Measurements from ENCODE around the gene FFAR1. TPM values are rescaled to one million over a fixed set of nuclear protein-coding genes. Genes with fewer than 3 reads are reported as not detected.

FFAR1 gene
- total RNA-seq, 5 donors from 2014 or later (not counting 1 experiment from before 2014, with no cell fraction given): 0.21 to 0.35 TPM; not detected in 3

DNA sequence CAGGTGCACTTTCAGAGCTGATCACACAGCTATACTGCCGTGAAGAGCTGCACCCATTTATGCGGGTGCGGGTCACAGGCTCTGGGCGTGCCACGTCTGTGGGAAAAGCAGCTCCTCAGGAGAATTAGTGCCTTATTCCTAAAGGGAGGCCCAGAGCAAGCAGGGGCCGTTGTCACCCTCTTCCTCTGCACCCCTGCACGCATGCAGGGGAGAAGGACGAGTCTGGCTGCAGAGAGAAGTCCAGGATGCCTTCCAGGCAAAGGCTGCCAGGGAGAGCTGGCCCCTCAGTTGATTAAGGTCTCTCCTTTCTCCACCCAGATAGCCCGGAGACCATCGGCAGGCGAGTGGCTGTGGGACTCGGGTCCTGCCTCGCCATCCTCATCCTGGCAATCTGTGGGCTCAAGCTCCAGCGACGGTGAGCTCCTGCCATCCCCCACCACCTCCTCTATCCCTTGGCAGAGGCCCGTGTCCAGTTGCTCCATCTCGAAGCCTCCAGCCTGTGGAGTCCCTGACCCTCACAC, 3.1 kb upstream of the FFAR1 start:
- H3K36me3 ChIP-seq (ENCODE audit: control insufficient read depth in 2 of 2, extremely low read depth in 1 of 2, insufficient read depth in 1 of 2, low read length in 1 of 2): no peaks in the 10 kb centered on the region

DNA sequence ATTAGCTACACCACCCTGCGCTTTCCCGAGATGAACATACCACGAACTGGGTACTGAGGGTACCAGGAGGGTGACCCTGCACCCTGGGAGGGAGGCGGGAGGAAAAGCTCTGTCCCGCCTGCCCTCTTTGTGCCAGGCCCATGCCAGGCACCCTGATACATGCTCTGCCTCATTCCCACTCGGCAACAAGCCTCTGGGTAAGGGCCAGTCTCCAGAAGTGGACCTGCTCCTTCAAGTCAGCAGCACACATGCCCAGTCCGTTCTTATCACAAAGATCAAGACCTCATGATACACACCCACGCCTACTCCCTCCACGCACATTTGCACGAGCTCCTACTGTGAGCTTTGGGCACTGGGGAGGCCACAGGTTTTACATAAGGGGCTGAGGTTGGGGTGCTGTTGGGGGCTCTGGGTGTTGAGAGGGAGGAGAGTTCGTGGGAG, 2.0 kb upstream of the FFAR1 start:
- H3K27me3 Mint-ChIP-seq: peaks cover 0 to 8% of the 10 kb centered on the region in 2 donors
- peaks cover 0 to 43% of the 10 kb centered on the region in 2 experiments for H3K27me3 ChIP-seq (replicated peaks in 1 of 2; ENCODE audit: control insufficient read depth in 2 of 2, extremely low read depth in 1 of 2, insufficient read depth in 2 of 2, low read length in 1 of 2)
- H3K4me1 Mint-ChIP-seq: peaks cover 23 to 35% (median 26%) of the 10 kb centered on the region in 3 donors
- H3K9me3 Mint-ChIP-seq: no peaks in the 10 kb centered on the region
- 79% methylated on average over 7 of the region's 11 CpGs for WGBS (ENCODE audit: insufficient coverage)
- no peak overlapping the region for H3K27ac Mint-ChIP-seq
- DNase-seq (no peak), ATAC-seq (replicated peaks in 1 of 4) (no peak)
- no peak overlapping the region for H3K4me3 ChIP-seq (ENCODE audit: control insufficient read depth in 1 of 2, extremely low read depth in 1 of 2, low read length in 1 of 2)
- peaks cover 11 to 28% of the 10 kb centered on the region in 2 experiments for H3K4me1 ChIP-seq (ENCODE audit: control insufficient read depth in 1 of 2, extremely low read depth in 1 of 2, insufficient read depth in 2 of 2, low read length in 2 of 2)
- H3K9me3 ChIP-seq: no peaks in the 10 kb centered on the region
- no peaks in the 10 kb centered on the region for H3K36me3 ChIP-seq (ENCODE audit: control insufficient read depth in 2 of 2, extremely low read depth in 1 of 2, insufficient read depth in 1 of 2, low read length in 1 of 2)
- ChIA-PET CTCF (interaction anchor here in 1 of 2 donors (0.5 kb wide), 1 partner anchor 9 kb away, joined by 4 read pairs; no protein-coding TSS in a partner anchor), POLR2A (no interaction called here)
- peak overlapping the region in 1 of 3 donors; percentile 74 for H3K4me3 Mint-ChIP-seq
- no peaks in the 10 kb centered on the region for H3K36me3 Mint-ChIP-seq
- H3K27ac ChIP-seq (ENCODE audit: low read length): no peak overlapping the region

More for the DNA sequence above, 3.1 kb upstream of the FFAR1 start:
- DNase-seq (no peak), ATAC-seq (replicated peaks in 1 of 4) (no peak)
- H3K9me3 Mint-ChIP-seq: no peaks in the 10 kb centered on the region
- Histone ChIP-seq H3K4me1 (ENCODE audit: control insufficient read depth in 1 of 2, extremely low read depth in 1 of 2, insufficient read depth in 2 of 2, low read length in 2 of 2) (peaks cover 11 to 28% of the 10 kb centered on the region in 2 experiments), H3K27me3 (replicated peaks in 1 of 2; ENCODE audit: control insufficient read depth in 2 of 2, extremely low read depth in 1 of 2, insufficient read depth in 2 of 2, low read length in 1 of 2) (peaks cover 0 to 41% of the 10 kb centered on the region in 2 experiments), H3K4me3 (ENCODE audit: control insufficient read depth in 1 of 2, extremely low read depth in 1 of 2, low read length in 1 of 2) (no peak overlapping the region), H3K9me3 (no peaks in the 10 kb centered on the region), H3K27ac (ENCODE audit: low read length) (no peak overlapping the region)
- WGBS (ENCODE audit: insufficient coverage): 83% methylated on average over 15 of the region's 17 CpGs
- H3K27me3 Mint-ChIP-seq: peaks cover 0 to 8% of the 10 kb centered on the region in 2 donors
- peaks cover 23 to 33% (median 26%) of the 10 kb centered on the region in 3 donors for H3K4me1 Mint-ChIP-seq
- no peaks in the 10 kb centered on the region for H3K36me3 Mint-ChIP-seq
- peak overlapping the region in 1 of 3 donors; percentile 3 for H3K4me3 Mint-ChIP-seq
- no peak overlapping the region for H3K27ac Mint-ChIP-seq
- POLR2A ChIA-PET: interaction anchor here in 1 of 2 donors (0.7 kb wide), 1 partner anchor 117 kb away, joined by 3 read pairs; no protein-coding TSS in a partner anchor
- CTCF ChIA-PET: interaction anchor here in 1 of 2 donors (0.6 kb wide), 1 partner anchor 93 kb away, joined by 3 read pairs; no protein-coding TSS in a partner anchor

DNA sequence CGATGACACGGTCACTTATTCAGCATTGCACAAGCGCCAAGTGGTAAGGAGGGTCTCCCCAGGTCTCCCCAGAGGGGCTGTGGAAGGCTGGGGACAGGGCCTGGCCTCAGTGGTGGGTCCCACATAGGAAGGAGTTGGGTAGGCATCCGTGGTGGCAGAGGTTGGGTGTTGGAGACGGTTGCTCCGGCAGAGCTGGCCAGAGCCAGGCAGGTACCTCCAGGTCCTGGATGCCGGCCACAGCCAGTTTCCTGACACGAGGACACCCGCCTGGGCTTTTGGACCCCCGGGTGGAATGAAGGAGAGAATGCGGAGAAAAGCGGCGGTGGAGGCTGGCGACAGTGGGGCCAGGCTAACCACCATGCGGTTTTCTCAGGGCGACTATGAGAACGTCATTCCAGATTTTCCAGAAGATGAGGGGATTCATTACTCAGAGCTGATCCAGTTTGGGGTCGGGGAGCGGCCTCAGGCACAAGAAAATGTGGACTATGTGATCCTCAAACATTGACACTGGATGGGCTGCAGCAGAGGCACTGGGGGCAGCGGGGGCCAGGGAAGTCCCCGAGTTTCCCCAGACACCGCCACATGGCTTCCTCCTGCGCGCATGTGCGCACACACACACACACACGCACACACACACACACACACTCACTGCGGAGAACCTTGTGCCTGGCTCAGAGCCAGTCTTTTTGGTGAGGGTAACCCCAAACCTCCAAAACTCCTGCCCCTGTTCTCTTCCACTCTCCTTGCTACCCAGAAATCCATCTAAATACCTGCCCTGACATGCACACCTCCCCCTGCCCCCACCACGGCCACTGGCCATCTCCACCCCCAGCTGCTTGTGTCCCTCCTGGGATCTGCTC, 1.3 kb upstream of the FFAR1 start:
- no peaks in the 10 kb centered on the region for H3K36me3 Mint-ChIP-seq
- ATAC-seq (replicated peaks in 1 of 4) (peak; percentile 64 to 79 (median 68)), DNase-seq (peak; percentile 29 to 86 (median 71))
- ChIA-PET CTCF (interaction anchor here in 1 of 2 donors (0.5 kb wide), 1 partner anchor 8 kb away, joined by 4 read pairs; no protein-coding TSS in a partner anchor), POLR2A (interaction anchor here in 1 of 2 donors (0.7 kb wide), 1 partner anchor 193 kb away, joined by 3 read pairs; no protein-coding TSS in a partner anchor)
- H3K27me3 Mint-ChIP-seq: peaks cover 0 to 8% of the 10 kb centered on the region in 2 donors
- H3K9me3 Mint-ChIP-seq: no peaks in the 10 kb centered on the region
- Histone ChIP-seq H3K36me3 (ENCODE audit: control insufficient read depth in 2 of 2, extremely low read depth in 1 of 2, insufficient read depth in 1 of 2, low read length in 1 of 2) (no peaks in the 10 kb centered on the region), H3K27ac (ENCODE audit: low read length) (no peak overlapping the region), H3K4me3 (ENCODE audit: control insufficient read depth in 1 of 2, extremely low read depth in 1 of 2, low read length in 1 of 2) (peak overlapping the region in 1 of 2 donors; percentile 2), H3K4me1 (ENCODE audit: control insufficient read depth in 1 of 2, extremely low read depth in 1 of 2, insufficient read depth in 2 of 2, low read length in 2 of 2) (peaks cover 11 to 28% of the 10 kb centered on the region in 2 experiments), H3K9me3 (no peaks in the 10 kb centered on the region), H3K27me3 (replicated peaks in 1 of 2; ENCODE audit: control insufficient read depth in 2 of 2, extremely low read depth in 1 of 2, insufficient read depth in 2 of 2, low read length in 1 of 2) (peaks cover 0 to 43% of the 10 kb centered on the region in 2 experiments)
- H3K27ac Mint-ChIP-seq: peak overlapping the region; percentile 53 to 75
- H3K4me3 Mint-ChIP-seq: peak overlapping the region; percentile 35 to 74 (median 65)
- WGBS (ENCODE audit: insufficient coverage): 34% methylated on average over 27 of the region's 28 CpGs
- H3K4me1 Mint-ChIP-seq: peaks cover 23 to 35% (median 26%) of the 10 kb centered on the region in 3 donors

DNA sequence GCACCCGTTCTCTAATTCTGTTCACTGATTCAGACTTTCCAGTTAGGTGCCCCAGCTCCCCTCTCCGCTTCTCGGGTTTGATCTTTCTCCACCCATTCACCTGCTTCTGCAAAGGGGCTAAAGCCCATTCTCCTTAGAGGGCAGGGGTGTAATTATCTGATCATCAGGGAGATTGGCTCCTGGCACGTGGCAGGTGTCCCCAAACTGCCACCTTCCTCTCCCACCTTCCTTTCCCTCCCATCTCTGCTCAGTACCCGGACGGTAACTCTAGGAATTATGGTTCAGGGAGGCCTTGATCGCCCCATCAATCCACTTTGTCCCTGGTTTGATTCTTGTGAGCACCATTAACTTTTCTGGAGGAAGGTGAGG, 212 bp downstream of the FFAR1 start:
- ChIA-PET POLR2A (no interaction called here), CTCF (interaction anchor here in 1 of 2 donors (0.6 kb wide), 1 partner anchor 92 kb away, joined by 3 read pairs; no protein-coding TSS in a partner anchor)
- Mint-ChIP-seq H3K36me3 (no peaks in the 10 kb centered on the region), H3K4me1 (peaks cover 28 to 39% (median 29%) of the 10 kb centered on the region in 3 donors), H3K27ac (peak overlapping the region in 1 of 2 donors; percentile 75), H3K27me3 (peaks cover 0 to 12% of the 10 kb centered on the region in 2 donors), H3K9me3 (no peaks in the 10 kb centered on the region), H3K4me3 (peak overlapping the region; percentile 35 to 74 (median 65))
- DNase-seq (no peak), ATAC-seq (replicated peaks in 1 of 4) (no peak)
- WGBS (ENCODE audit: insufficient coverage): 73% methylated on average over 4 of the region's 7 CpGs
- peaks cover 0 to 41% of the 10 kb centered on the region in 2 experiments for H3K27me3 ChIP-seq (replicated peaks in 1 of 2; ENCODE audit: control insufficient read depth in 2 of 2, extremely low read depth in 1 of 2, insufficient read depth in 2 of 2, low read length in 1 of 2)
- H3K4me3 ChIP-seq (ENCODE audit: control insufficient read depth in 1 of 2, extremely low read depth in 1 of 2, low read length in 1 of 2): no peak overlapping the region
- H3K9me3 ChIP-seq: no peaks in the 10 kb centered on the region
- H3K4me1 ChIP-seq (ENCODE audit: control insufficient read depth in 1 of 2, extremely low read depth in 1 of 2, insufficient read depth in 2 of 2, low read length in 2 of 2): peaks cover 11 to 32% of the 10 kb centered on the region in 2 experiments
- H3K27ac ChIP-seq (ENCODE audit: low read length): no peak overlapping the region
- H3K36me3 ChIP-seq (ENCODE audit: control insufficient read depth in 2 of 2, extremely low read depth in 1 of 2, insufficient read depth in 1 of 2, low read length in 1 of 2): no peaks in the 10 kb centered on the region

DNA sequence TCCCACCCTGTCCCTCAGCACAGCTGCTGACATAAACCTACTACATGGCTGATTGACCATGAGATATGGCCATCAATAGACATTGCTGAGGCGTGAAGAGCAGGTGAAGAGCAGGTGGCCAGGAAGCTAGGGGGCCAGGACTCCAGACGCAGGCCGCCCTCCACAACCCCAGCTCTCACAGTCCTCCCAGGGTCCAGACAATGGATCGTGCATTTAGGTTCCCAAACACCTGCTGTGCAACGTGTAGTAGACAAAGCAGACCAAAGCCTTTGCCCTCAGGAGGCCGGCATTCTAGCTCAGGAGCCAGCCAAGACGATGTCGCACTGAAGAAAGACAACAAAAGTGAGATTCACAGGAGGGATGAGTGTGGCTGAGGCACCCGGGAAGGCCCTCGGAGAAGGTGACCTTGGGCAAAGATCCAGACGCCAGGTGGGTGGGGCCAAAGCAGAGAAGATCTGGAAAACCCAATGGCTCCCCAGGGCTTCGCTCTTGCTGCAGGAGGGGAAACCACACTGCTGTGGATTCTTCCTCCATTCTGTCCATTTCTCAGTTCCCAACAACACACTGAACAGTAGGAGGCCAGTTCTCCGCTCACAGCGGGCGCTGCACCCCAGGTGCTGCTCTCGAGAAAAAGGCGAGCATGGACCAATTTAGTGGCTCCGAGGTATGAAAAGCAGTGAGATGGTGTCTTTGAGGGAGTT, 1.4 kb downstream of the FFAR1 start:
- no peaks in the 10 kb centered on the region for H3K9me3 Mint-ChIP-seq
- H3K36me3 Mint-ChIP-seq: no peaks in the 10 kb centered on the region
- peak overlapping the region in 1 of 2 donors; percentile 36 for H3K27ac Mint-ChIP-seq
- ATAC-seq (replicated peaks in 1 of 4) (no peak), DNase-seq (no peak)
- ChIA-PET POLR2A (no interaction called here), CTCF (no interaction called here)
- WGBS (ENCODE audit: insufficient coverage): 88% methylated on average over 13 of the region's 18 CpGs
- H3K4me3 Mint-ChIP-seq: no peak overlapping the region
- peaks cover 30 to 40% (median 30%) of the 10 kb centered on the region in 3 donors for H3K4me1 Mint-ChIP-seq
- no peaks in the 10 kb centered on the region for H3K36me3 ChIP-seq (ENCODE audit: control insufficient read depth in 2 of 2, extremely low read depth in 1 of 2, insufficient read depth in 1 of 2, low read length in 1 of 2)
- H3K27me3 ChIP-seq (replicated peaks in 1 of 2; ENCODE audit: control insufficient read depth in 2 of 2, extremely low read depth in 1 of 2, insufficient read depth in 2 of 2, low read length in 1 of 2): peaks cover 0 to 41% of the 10 kb centered on the region in 2 experiments
- H3K9me3 ChIP-seq: no peaks in the 10 kb centered on the region
- no peak overlapping the region for H3K4me3 ChIP-seq (ENCODE audit: control insufficient read depth in 1 of 2, extremely low read depth in 1 of 2, low read length in 1 of 2)
- peaks cover 0 to 13% of the 10 kb centered on the region in 2 donors for H3K27me3 Mint-ChIP-seq
- H3K4me1 ChIP-seq (ENCODE audit: control insufficient read depth in 1 of 2, extremely low read depth in 1 of 2, insufficient read depth in 2 of 2, low read length in 2 of 2): peaks cover 11 to 35% of the 10 kb centered on the region in 2 experiments
- no peak overlapping the region for H3K27ac ChIP-seq (ENCODE audit: low read length)

Data from T-cell (primary cell).